ENCODE results near the gene NLRC5.
"Not testable (repeated sequence)": the region's sequence is repeated elsewhere in the genome, so short reads cannot be mapped to it uniquely, and the experiment has no call there.

The NLRC5 gene

DNA sequence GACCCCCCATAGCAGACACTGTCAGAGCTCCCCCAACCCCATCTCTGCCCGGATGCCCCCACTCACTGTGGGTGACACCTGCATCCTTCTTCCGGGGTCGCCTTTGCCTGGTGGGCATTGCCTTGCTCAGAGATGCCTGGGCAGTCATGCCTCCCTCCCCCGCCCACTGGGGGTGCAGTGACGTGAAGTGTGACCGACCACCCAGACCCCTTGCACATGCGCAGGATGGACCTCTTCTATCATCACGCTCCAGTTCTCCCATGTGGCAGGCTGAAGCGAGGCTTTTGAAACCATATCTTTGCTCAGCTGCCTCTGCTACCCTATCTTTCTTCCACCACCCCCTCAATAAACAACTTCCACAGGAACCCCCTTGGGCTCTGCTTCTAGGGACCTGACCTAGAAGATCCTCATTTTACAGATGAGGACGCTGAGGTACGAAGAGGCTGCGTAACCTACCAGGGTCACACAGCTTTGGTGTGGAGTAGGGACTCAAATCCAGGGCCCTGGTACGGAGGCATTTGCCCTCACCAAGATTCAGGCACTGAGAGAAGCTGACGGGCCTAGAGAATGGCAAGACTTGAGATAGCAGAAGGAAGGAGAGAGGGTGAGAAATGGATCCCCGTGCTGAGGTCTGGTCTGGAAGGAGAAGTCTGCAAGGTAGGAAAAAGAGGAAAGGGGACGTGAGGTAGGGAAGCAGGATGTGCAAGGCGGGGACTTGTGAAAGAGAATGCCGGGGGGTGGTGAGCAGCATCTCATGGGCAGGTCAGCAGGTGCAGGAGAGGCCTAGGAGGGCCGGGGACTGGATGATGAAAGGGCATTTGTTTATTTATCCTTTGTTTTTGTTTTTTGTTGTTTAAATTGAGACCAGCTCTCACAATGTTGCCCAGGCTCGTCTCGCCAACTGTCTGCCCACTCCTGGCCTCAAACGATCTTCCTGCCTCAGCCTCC lies 14.4 kb downstream of the NLRC5 start:
- TF ChIP-seq OSR1 (CRISPR knock-in tag; IDR thresholded peaks at IDR 0.05), result no peak
- no peak for ATAC-seq

DNA sequence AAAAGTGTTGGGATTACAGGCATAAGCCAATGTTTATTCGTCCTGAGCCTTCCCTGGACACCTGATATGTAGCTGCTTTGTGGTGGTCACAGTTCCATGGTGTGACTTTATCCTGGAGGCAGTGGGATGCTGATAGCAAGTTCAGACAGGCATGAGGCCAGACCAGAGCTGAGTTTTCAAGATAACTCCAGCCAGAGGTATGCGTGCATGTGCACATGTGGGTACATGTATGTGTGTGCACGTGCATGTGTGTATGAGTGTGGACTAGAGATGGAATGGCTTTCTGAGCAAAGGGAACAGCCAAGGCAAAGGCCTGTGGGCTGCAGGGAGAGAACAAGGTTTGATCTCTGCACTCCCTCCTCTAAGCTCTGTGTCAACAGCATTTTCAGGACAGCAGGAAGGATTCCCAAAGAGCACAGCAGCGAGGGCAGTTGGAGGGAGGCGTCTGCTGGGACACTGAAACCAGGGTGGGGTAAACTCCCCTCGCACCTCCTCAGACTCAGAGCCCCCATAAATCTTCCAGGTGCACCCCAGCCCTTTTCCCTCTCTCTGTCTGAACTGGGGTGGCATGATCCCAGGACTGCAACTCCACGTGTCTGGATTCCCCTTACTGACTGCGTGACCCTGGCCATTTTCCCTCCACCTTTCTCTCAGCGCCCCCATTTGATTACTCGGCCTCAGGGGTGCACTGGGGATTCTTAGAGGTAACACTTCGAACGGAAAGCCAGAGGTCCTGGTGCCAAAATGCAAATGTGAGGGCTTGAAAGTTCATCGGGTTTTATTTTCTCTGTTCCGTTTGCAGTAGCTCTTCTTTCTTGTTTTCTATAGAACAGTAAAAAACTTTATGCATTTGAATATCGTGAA lies 15.3 kb downstream of the NLRC5 start:
- TF ChIP-seq RARB (CRISPR knock-in tag; IDR thresholded peaks at IDR 0.05) (no peak), ISL1 (CRISPR knock-in tag; IDR thresholded peaks at IDR 0.05) (no peak), OSR1 (CRISPR knock-in tag; IDR thresholded peaks at IDR 0.05) (no peak), TOX (CRISPR knock-in tag; IDR thresholded peaks at IDR 0.05; ENCODE audit: borderline replicate concordance) (no peak), BACH2 (CRISPR knock-in tag; IDR thresholded peaks at IDR 0.05; ENCODE audit: borderline replicate concordance) (no peak), ZFP3 (CRISPR knock-in tag; IDR thresholded peaks at IDR 0.05) (no peak), ESRRG (CRISPR knock-in tag; IDR thresholded peaks at IDR 0.05) (no peak), ZFP30 (CRISPR knock-in tag; IDR thresholded peaks at IDR 0.05) (no peak), ZNF8 (CRISPR knock-in tag; IDR thresholded peaks at IDR 0.05) (no peak), SNAI2 (CRISPR knock-in tag; IDR thresholded peaks at IDR 0.05) (no peak), ARNTL (CRISPR knock-in tag; IDR thresholded peaks at IDR 0.05; ENCODE audit: borderline replicate concordance, low read depth) (no peak), CSDC2 (CRISPR knock-in tag; IDR thresholded peaks at IDR 0.05) (no peak), TCF4 (CRISPR knock-in tag; IDR thresholded peaks at IDR 0.05; ENCODE audit: borderline replicate concordance) (no peak)
- TF ChIP-seq, protein P1, sequence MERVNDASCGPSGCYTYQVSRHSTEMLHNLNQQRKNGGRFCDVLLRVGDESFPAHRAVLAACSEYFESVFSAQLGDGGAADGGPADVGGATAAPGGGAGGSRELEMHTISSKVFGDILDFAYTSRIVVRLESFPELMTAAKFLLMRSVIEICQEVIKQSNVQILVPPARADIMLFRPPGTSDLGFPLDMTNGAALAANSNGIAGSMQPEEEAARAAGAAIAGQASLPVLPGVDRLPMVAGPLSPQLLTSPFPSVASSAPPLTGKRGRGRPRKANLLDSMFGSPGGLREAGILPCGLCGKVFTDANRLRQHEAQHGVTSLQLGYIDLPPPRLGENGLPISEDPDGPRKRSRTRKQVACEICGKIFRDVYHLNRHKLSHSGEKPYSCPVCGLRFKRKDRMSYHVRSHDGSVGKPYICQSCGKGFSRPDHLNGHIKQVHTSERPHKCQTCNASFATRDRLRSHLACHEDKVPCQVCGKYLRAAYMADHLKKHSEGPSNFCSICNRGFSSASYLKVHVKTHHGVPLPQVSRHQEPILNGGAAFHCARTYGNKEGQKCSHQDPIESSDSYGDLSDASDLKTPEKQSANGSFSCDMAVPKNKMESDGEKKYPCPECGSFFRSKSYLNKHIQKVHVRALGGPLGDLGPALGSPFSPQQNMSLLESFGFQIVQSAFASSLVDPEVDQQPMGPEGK (CRISPR knock-in tag; IDR thresholded peaks at IDR 0.05; ENCODE audit: borderline replicate concordance), result no peak
- TF ChIP-seq, protein P2, sequence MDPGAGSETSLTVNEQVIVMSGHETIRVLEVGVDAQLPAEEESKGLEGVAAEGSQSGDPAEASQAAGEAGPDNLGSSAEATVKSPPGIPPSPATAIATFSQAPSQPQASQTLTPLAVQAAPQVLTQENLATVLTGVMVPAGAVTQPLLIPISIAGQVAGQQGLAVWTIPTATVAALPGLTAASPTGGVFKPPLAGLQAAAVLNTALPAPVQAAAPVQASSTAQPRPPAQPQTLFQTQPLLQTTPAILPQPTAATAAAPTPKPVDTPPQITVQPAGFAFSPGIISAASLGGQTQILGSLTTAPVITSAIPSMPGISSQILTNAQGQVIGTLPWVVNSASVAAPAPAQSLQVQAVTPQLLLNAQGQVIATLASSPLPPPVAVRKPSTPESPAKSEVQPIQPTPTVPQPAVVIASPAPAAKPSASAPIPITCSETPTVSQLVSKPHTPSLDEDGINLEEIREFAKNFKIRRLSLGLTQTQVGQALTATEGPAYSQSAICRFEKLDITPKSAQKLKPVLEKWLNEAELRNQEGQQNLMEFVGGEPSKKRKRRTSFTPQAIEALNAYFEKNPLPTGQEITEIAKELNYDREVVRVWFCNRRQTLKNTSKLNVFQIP (CRISPR knock-in tag; IDR thresholded peaks at IDR 0.05; ENCODE audit: borderline replicate concordance, low read depth), result no peak
- TF ChIP-seq, protein P3, sequence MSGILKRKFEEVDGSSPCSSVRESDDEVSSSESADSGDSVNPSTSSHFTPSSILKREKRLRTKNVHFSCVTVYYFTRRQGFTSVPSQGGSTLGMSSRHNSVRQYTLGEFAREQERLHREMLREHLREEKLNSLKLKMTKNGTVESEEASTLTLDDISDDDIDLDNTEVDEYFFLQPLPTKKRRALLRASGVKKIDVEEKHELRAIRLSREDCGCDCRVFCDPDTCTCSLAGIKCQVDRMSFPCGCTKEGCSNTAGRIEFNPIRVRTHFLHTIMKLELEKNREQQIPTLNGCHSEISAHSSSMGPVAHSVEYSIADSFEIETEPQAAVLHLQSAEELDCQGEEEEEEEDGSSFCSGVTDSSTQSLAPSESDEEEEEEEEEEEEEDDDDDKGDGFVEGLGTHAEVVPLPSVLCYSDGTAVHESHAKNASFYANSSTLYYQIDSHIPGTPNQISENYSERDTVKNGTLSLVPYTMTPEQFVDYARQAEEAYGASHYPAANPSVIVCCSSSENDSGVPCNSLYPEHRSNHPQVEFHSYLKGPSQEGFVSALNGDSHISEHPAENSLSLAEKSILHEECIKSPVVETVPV (CRISPR knock-in tag; IDR thresholded peaks at IDR 0.05), result no peak
- no peak for ATAC-seq

DNA sequence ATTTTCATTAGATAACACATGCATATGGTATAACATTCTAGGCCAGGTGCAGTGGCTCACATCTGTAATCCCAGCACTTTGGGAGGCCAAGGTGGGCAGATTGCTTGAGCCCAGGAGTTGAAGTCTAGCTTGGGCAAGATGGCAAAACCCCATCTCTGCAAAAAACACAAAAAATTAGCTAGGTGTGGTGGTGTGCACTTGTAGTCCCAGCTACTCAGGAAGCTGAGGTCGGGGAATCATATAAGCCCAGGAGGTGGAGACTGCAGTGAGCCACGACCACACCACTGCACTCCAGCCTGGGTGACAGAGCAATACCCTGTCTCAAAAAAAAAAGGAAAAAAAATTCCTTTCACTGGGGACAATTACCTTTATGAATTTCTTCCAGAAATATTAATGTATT lies 16.2 kb downstream of the NLRC5 start:
- not testable (repeated sequence) for ATAC-seq

DNA sequence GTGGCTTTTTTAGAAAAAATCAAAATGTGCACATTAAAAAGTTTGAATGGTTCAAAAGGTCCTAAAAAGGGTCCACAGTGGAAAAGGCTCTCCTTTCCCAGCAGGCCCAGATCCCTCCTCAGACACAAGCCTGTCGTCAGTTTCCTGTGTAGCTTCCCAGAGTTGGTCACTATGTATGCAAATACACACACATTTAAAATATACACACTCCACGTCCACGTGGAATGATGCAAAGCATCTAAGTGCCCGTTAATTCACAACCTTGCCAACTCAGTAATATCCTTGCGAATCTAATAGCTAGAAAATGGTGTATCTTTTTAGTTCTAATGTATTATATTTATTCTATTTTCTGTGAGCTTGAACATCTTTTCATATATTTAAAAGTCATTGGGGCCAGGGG lies 17.7 kb downstream of the NLRC5 start:
- no peak for TF ChIP-seq ZNF565 (CRISPR knock-in tag; conservative IDR thresholded peaks at IDR 0.05; ENCODE audit: low read depth)
- no peak for TF ChIP-seq ISL1 (CRISPR knock-in tag; IDR thresholded peaks at IDR 0.05)
- TF ChIP-seq TOX (CRISPR knock-in tag; IDR thresholded peaks at IDR 0.05; ENCODE audit: borderline replicate concordance), result no peak
- TF ChIP-seq, protein P3 (CRISPR knock-in tag; IDR thresholded peaks at IDR 0.05), result no peak
- no peak for TF ChIP-seq BACH2 (CRISPR knock-in tag; IDR thresholded peaks at IDR 0.05; ENCODE audit: borderline replicate concordance)
- TF ChIP-seq GLIS3 (CRISPR knock-in tag; IDR thresholded peaks at IDR 0.05), result no peak
- TF ChIP-seq, protein P2 (CRISPR knock-in tag; IDR thresholded peaks at IDR 0.05; ENCODE audit: borderline replicate concordance, low read depth), result no peak
- TF ChIP-seq SNAI2 (CRISPR knock-in tag; IDR thresholded peaks at IDR 0.05), result no peak
- no peak for TF ChIP-seq TCF4 (CRISPR knock-in tag; IDR thresholded peaks at IDR 0.05; ENCODE audit: borderline replicate concordance)
- TF ChIP-seq ARNTL (CRISPR knock-in tag; IDR thresholded peaks at IDR 0.05; ENCODE audit: borderline replicate concordance, low read depth), result no peak
- no peak for TF ChIP-seq ESRRG (CRISPR knock-in tag; IDR thresholded peaks at IDR 0.05)
- TF ChIP-seq, protein P4, sequence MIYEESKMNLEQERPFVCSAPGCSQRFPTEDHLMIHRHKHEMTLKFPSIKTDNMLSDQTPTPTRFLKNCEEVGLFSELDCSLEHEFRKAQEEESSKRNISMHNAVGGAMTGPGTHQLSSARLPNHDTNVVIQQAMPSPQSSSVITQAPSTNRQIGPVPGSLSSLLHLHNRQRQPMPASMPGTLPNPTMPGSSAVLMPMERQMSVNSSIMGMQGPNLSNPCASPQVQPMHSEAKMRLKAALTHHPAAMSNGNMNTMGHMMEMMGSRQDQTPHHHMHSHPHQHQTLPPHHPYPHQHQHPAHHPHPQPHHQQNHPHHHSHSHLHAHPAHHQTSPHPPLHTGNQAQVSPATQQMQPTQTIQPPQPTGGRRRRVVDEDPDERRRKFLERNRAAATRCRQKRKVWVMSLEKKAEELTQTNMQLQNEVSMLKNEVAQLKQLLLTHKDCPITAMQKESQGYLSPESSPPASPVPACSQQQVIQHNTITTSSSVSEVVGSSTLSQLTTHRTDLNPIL (CRISPR knock-in tag; IDR thresholded peaks at IDR 0.05; ENCODE audit: low read depth), result no peak
- no peak for TF ChIP-seq CSDC2 (CRISPR knock-in tag; IDR thresholded peaks at IDR 0.05)
- TF ChIP-seq ZC3H10 (CRISPR knock-in tag; IDR thresholded peaks at IDR 0.05), result no peak
- no peak for ATAC-seq

Data from SK-N-SH treated with all-trans-retinoic acid at 6 μM for 48 hours (cell line).